GM12878 (cell line): ENCODE measurements around the gene TCF25. TPM values are rescaled to one million over a fixed set of nuclear protein-coding genes. Genes with fewer than 3 reads are reported as not detected.
A peak's percentile ranks its signal among the peaks of the same experiment; 100 is the strongest.

ENCODE experiments used
- ATAC-seq: fragments of 200-7000 bp; cut with Tn5 transposase; 3 replicates; pipeline ENCODE4 v1.9.1; 2020; ENCODE audit warnings: mild to moderate bottlenecking, moderate library complexity
- BruUV-seq: library from RNA; stranded (reverse); fragments of 400-500 nt; replicated peaks from 2 replicates; lab custom pipeline; 2021; lab: Mats Ljungman, UMichigan
- CTCF ChIA-PET: fragments of 300-600 bp; sonication (Branson Sonifier 250); formaldehyde crosslinking; extraction: SDS; loops from one replicate; lab custom pipeline; 2021; ENCODE audit warnings: inconsistent platforms; lab: Yijun Ruan, JAX
- POLR2A ChIA-PET: fragments of 350-600 bp; formaldehyde crosslinking; extraction: SDS; loops from one replicate; lab custom pipeline; 2021; ENCODE audit warnings: inconsistent platforms; lab: Charles Lee
- RAD21 ChIA-PET: fragments of 300-600 bp; sonication (Branson Sonifier 250); formaldehyde crosslinking; loops from one replicate; lab custom pipeline; 2023; ENCODE audit warnings: antibody characterized with exemption; ENCODE audit not compliant: unreplicated experiment; lab: Charles Lee
- SMC1A ChIA-PET: fragments of 300-600 bp; sonication (Branson Sonifier 250); formaldehyde crosslinking; loops from one replicate; lab custom pipeline; 2023; ENCODE audit not compliant: unreplicated experiment, uncharacterized antibody; lab: Charles Lee
- DNase-seq: peaks from one replicate; pipeline ENCODE4 v3.0.0-alpha.2; 2011; ENCODE audit warnings: low read depth, low spot score
- FAIRE-seq: peaks from 3 replicates; lab custom pipeline; 2011; peaks lifted over from hg19 to GRCh38; lab: Jason Lieb, UNC
- H2AFZ ChIP-seq: 2 replicates; pipeline ENCODE4 v1.6.0; 2011; ENCODE audit warnings: low read depth, low read length, control low read depth; ENCODE audit not compliant: control insufficient read depth
- H3K27ac ChIP-seq: 2 replicates; pipeline ENCODE4 v1.5.1; 2011; ENCODE audit warnings: control low read depth; ENCODE audit not compliant: control insufficient read depth, insufficient read depth
- H3K27me3 ChIP-seq, 2 experiments: replicated peaks in 1 of 2; 2 replicates each; pipeline versions ENCODE4 v1.6.0 to v1.6.1; 2011; ENCODE audit warnings: low read length in 1 of 2; ENCODE audit not compliant: control insufficient read depth in 2 of 2, insufficient read depth in 2 of 2
- H3K36me3 ChIP-seq, 2 experiments: 2 replicates each; pipeline ENCODE4 v1.5.1; 2011; ENCODE audit warnings: low read length in 1 of 2; ENCODE audit not compliant: control insufficient read depth in 2 of 2, insufficient read depth in 2 of 2
- H3K4me1 ChIP-seq: 2 replicates; pipeline ENCODE4 v1.6.1; 2011; ENCODE audit warnings: mild to moderate bottlenecking, low read length, moderate library complexity, mixed read lengths; ENCODE audit not compliant: control insufficient read depth, insufficient read depth
- H3K4me2 ChIP-seq: 2 replicates; pipeline ENCODE4 v1.6.0; 2011; ENCODE audit warnings: control low read depth; ENCODE audit not compliant: control insufficient read depth, insufficient read depth
- H3K4me3 ChIP-seq: fragments of 200-600 bp; sonication (generic); 2 replicates; pipeline ENCODE4 v1.5.1; 2016
- H3K79me2 ChIP-seq: 2 replicates; pipeline ENCODE4 v1.6.0; 2011; ENCODE audit warnings: low read length; ENCODE audit not compliant: control insufficient read depth, insufficient read depth
- H3K9ac ChIP-seq: 2 replicates; pipeline ENCODE4 v1.8.0; 2011; ENCODE audit warnings: low read length, control low read depth, mixed read lengths; ENCODE audit not compliant: control insufficient read depth, insufficient read depth
- H3K9me3 ChIP-seq: replicated peaks from 3 replicates; pipeline ENCODE4 v1.5.1; 2011; ENCODE audit warnings: mild to moderate bottlenecking, low read length; ENCODE audit not compliant: control insufficient read depth, insufficient read depth
- H4K20me1 ChIP-seq: 2 replicates; pipeline ENCODE4 v1.6.0; 2011; ENCODE audit not compliant: control insufficient read depth, insufficient read depth
- ATF7 ChIP-seq: fragments of 450-650 bp; IDR thresholded peaks from 2 replicates; pipeline ENCODE4 v1.6.1; 2016; ENCODE audit warnings: low read depth, mild to moderate bottlenecking
- BHLHE40 ChIP-seq, 2 experiments: fragments of 450-650 bp in 1 of 2; IDR thresholded peaks; 2 replicates each; pipeline ENCODE4 v1.6.1; 2011 to 2017; ENCODE audit warnings: low read depth in 2 of 2, borderline replicate concordance in 1 of 2, improper control_type of control experiment in 1 of 2, low read length in 1 of 2, mild to moderate bottlenecking in 1 of 2
- CBX5 ChIP-seq: sonication (generic); IDR thresholded peaks from 2 replicates; pipeline ENCODE4 v1.6.1; 2016; ENCODE audit warnings: low read depth, moderate library complexity, mild to moderate bottlenecking, inconsistent platforms
- CHD2 ChIP-seq: IDR thresholded peaks from 2 replicates; pipeline ENCODE4 v1.6.1; 2011; ENCODE audit warnings: low read depth, low read length, improper control_type of control experiment, borderline replicate concordance
- EED ChIP-seq: sonication (generic); IDR thresholded peaks from 2 replicates; pipeline ENCODE4 v1.6.1; 2016; ENCODE audit warnings: antibody characterized with exemption, low read depth
- ETV6 ChIP-seq, 2 experiments: fragments of 450-650 bp in 1 of 2; IDR thresholded peaks in 1 of 2; conservative IDR thresholded peaks in 1 of 2; 2 replicates each; pipeline ENCODE4 v1.6.1; 2014; ENCODE audit warnings: antibody characterized with exemption in 1 of 2, borderline replicate concordance in 1 of 2, low read depth in 1 of 2, mild to moderate bottlenecking in 1 of 2, moderate library complexity in 1 of 2
- GATAD2B ChIP-seq: fragments of 450-650 bp; conservative IDR thresholded peaks from 2 replicates; pipeline ENCODE4 v1.6.1; 2017; ENCODE audit warnings: low read depth, mild to moderate bottlenecking, moderate library complexity
- HSF1 ChIP-seq: fragments of 150-350 bp; IDR thresholded peaks from 2 replicates; pipeline ENCODE4 v1.6.1; 2014; ENCODE audit warnings: mild to moderate bottlenecking, low read depth, low read length
- IKZF2 ChIP-seq, 2 experiments: fragments of 450-650 bp; IDR thresholded peaks; 2 replicates each; pipeline ENCODE4 v1.6.1; 2017; ENCODE audit warnings: mild to moderate bottlenecking in 2 of 2, moderate library complexity in 2 of 2
- MLLT1 ChIP-seq: fragments of 450-650 bp; IDR thresholded peaks from 2 replicates; pipeline ENCODE4 v1.6.1; 2016; ENCODE audit warnings: mild to moderate bottlenecking
- MTA2 ChIP-seq: fragments of 450-650 bp; IDR thresholded peaks from 2 replicates; pipeline ENCODE4 v1.6.1; 2016; ENCODE audit warnings: low read depth, mild to moderate bottlenecking, moderate library complexity
- MTA3 ChIP-seq: IDR thresholded peaks from 2 replicates; pipeline ENCODE4 v1.6.1; 2012; ENCODE audit warnings: low read length, inconsistent platforms, borderline replicate concordance
- NBN ChIP-seq: fragments of 450-650 bp; IDR thresholded peaks from 2 replicates; pipeline ENCODE4 v1.6.1; 2016
- NR2F1 ChIP-seq: fragments of 450-650 bp; conservative IDR thresholded peaks from 2 replicates; pipeline ENCODE4 v1.6.1; 2017; ENCODE audit warnings: mild to moderate bottlenecking
- SKIL ChIP-seq: fragments of 450-650 bp; IDR thresholded peaks from 2 replicates; pipeline ENCODE4 v1.6.1; 2017; ENCODE audit warnings: mild to moderate bottlenecking, low read depth, inconsistent platforms; ENCODE audit not compliant: poor library complexity, severe bottlenecking
- TCF12 ChIP-seq: IDR thresholded peaks from 2 replicates; pipeline ENCODE4 v1.6.1; 2011; ENCODE audit warnings: low read depth, mild to moderate bottlenecking, low read length
- TCF3 ChIP-seq: IDR thresholded peaks from 2 replicates; pipeline ENCODE4 v1.6.1; 2012; ENCODE audit warnings: low read depth, mild to moderate bottlenecking, low read length, borderline replicate concordance; ENCODE audit not compliant: insufficient read depth
- WRNIP1 ChIP-seq: IDR thresholded peaks from 2 replicates; pipeline ENCODE4 v1.6.1; 2011; ENCODE audit warnings: low read depth, low read length, improper control_type of control experiment, borderline replicate concordance
- WGBS: methylation state at CpG from one replicate; pipeline ENCODE4 v1.1.6; 2016; ENCODE audit warnings: low lambda C conversion rate; ENCODE audit not compliant: insufficient replicate concordance, insufficient coverage; ENCODE audit errors: missing lambda C conversion rate; 5-methylcytosine and 5-hydroxymethylcytosine counted together
- in situ Hi-C: fragments of 300-500 bp; cut with MboI; formaldehyde crosslinking; loops from 9 replicates; pipeline ENCODE4 v1.14.3; 2018; ENCODE audit warnings: mixed read lengths
- intact Hi-C: fragments of 100-400 bp; cut with micrococcal nuclease; formaldehyde crosslinking; loops from one replicate; pipeline ENCODE4 v1.14.2; 2022; ENCODE audit not compliant: unreplicated experiment
- polyA plus RNA-seq, 11 experiments: library from polyadenylated mRNA; depleted of rRNA in 4 of 11; unstranded in 6 of 11; stranded (reverse) in 5 of 11; fragments of >200 nt; fragmentation: Nextera tagmentation in 4 of 11; fragmentation: Illumina TruSeq in 1 of 11; extraction: Ambion mirVana in 4 of 11; extraction: Trizol in 1 of 11; gene quantifications; 1 replicate in 1 of 11; 2 replicates in 10 of 11; pipeline versions ENCODE4 v1.2.1 to v1.2.3, GENCODE V29; 2011 to 2016; ENCODE audit warnings: inconsistent platforms in 2 of 11, missing spikeins in 2 of 11, low read depth in 1 of 11
- total RNA-seq, 4 experiments: library from RNA; depleted of rRNA in 3 of 4; stranded (reverse); fragments of >200 nt in 3 of 4; fragmentation: Illumina TruSeq in 1 of 4; extraction: Trizol in 1 of 4; gene quantifications; 2 replicates each; pipeline versions ENCODE4 v1.2.1 to v1.2.3, GENCODE V29; 2013 to 2021

The TCF25 gene
- total and polyA plus RNA-seq, 10 of the 15 experiments (the other 5 are each of a cell fraction or from before 2014, with no cell fraction given) = 8.4 to 130 (median 89.4) TPM

- Histone ChIP-seq H3K9me3 (no peaks in the 10 kb centered on the region), H3K27me3 (no peaks in the 10 kb centered on the region), H4K20me1 (no peaks in the 10 kb centered on the region), H3K36me3 (peaks cover 0 to 2% of the 10 kb centered on the region in 2 experiments), H3K4me1 (peaks cover 52% of the 10 kb centered on the region), H3K4me3 (no peak overlapping the region), H3K4me2 (peak overlapping the region; percentile 94), H3K9ac (peak overlapping the region; percentile 12; the same call in 1 of the 2 replicates), H3K79me2 (no peaks in the 10 kb centered on the region), H3K27ac (peak overlapping the region; percentile 61), H2AFZ (no peak overlapping the region)
- ATAC-seq (peak; percentile 89), FAIRE-seq (peak; percentile 91), DNase-seq (no peak)
- RAD21 ChIA-PET = no interaction called here
- WGBS = 5% methylated on average over 11 of the region's 11 CpGs
- intact Hi-C loops (no loop called here), in situ Hi-C loops (no loop called here)
- POLR2A ChIA-PET = interaction anchor here (0.8 to 1.9 kb wide), 2 partner anchors 9 to 20 kb away, joined by 3 to 10 read pairs; no protein-coding TSS in a partner anchor
- SMC1A ChIA-PET = interaction anchor here (0.6 to 1.6 kb wide), 2 partner anchors 16 to 20 kb away, joined by 3 to 4 read pairs; no protein-coding TSS in a partner anchor
- BruUV-seq = no TSS peak
- CTCF ChIA-PET = interaction anchor here (0.9 to 1.9 kb wide), 5 partner anchors 9 to 67 kb away, joined by 3 to 5 read pairs (median 4); no protein-coding TSS in a partner anchor
- TF ChIP-seq CBX5 = 0 out of 2 replicates have a peak, but pooled peaks have one; percentile 18
- no peak for TF ChIP-seq HSF1
- peak; percentile 81 for TF ChIP-seq TCF3
- peak; percentile 87 for TF ChIP-seq GATAD2B
- TF ChIP-seq EED = peak; percentile 99
- TF ChIP-seq MTA2 = peak; percentile 77; the same call in 1 of the 2 replicates
- TF ChIP-seq WRNIP1 = no peak
- TF ChIP-seq MLLT1 = peak; percentile 88
- TF ChIP-seq MTA3 = peak; percentile 79
- peak; percentile 42; the same call in 1 of the 2 replicates for TF ChIP-seq NBN
- TF ChIP-seq SKIL = peak; percentile 27
- TF ChIP-seq NR2F1 = peak; percentile 92
- peak; percentile 82 for TF ChIP-seq TCF12
- TF ChIP-seq BHLHE40 (IDR thresholded peaks at IDR 0.05; ENCODE audit: borderline replicate concordance in 1 of 2, low read depth in 2 of 2, low read length in 1 of 2) = peak; percentile 30 to 80; a peak in 2 of 4 replicates
- TF ChIP-seq ATF7 = 0 out of 2 replicates have a peak, but pooled peaks have one; percentile 17
- TF ChIP-seq CHD2 = 0 out of 2 replicates have a peak, but pooled peaks have one; percentile 17
- TF ChIP-seq IKZF2 (IDR thresholded peaks at IDR 0.05) = peak; percentile 93 to 95
- 0 out of 4 replicates have a peak, but pooled peaks of 1 of the 2 experiments have one; percentile 28 for TF ChIP-seq ETV6 (conservative IDR thresholded peaks at IDR 0.05 in 1 of 2, IDR thresholded peaks at IDR 0.05 in 1 of 2; ENCODE audit: borderline replicate concordance in 1 of 2, low read depth in 1 of 2)
Observed at GRCh38 chr16:89953671-89954406, 80.4 kb downstream of the TCF25 start.
